Lower lobe of right lung (tissue), 2 donors: ENCODE measurements around the gene ATRX. TPM values are rescaled to one million over a fixed set of nuclear protein-coding genes. Genes with fewer than 3 reads are reported as not detected.

Source experiments
- ATAC-seq, 2 donors: fragments of 200-7000 bp; cut with Tn5 transposase; one replicate each; pipeline ENCODE4 v1.9.1; 2020 to 2022; ENCODE audit warnings: mild to moderate bottlenecking in 2 of 2, moderate library complexity in 2 of 2
- DNase-seq: peaks from one replicate; pipeline ENCODE4 v3.0.0-alpha.2; 2020
- H3K27ac ChIP-seq: fragments of 200-600 bp; one replicate; pipeline ENCODE4 v1.8.0; 2022
- H3K27me3 ChIP-seq: fragments of 200-600 bp; one replicate; pipeline ENCODE4 v1.8.0; 2022; ENCODE audit warnings: low read depth
- H3K36me3 ChIP-seq: fragments of 200-600 bp; one replicate; pipeline ENCODE4 v1.8.0; 2022; ENCODE audit warnings: mild to moderate bottlenecking
- H3K4me1 ChIP-seq: fragments of 200-600 bp; one replicate; pipeline ENCODE4 v1.8.0; 2022
- H3K4me3 ChIP-seq: fragments of 200-600 bp; one replicate; pipeline ENCODE4 v1.8.0; 2022; ENCODE audit warnings: mild to moderate bottlenecking
- H3K9me3 ChIP-seq: fragments of 200-600 bp; one replicate; pipeline ENCODE4 v1.8.0; 2022
- CTCF ChIP-seq: fragments of 200-600 bp; IDR thresholded peaks from one replicate; pipeline ENCODE4 v1.8.0; 2022; ENCODE audit warnings: antibody characterized with exemption, mild to moderate bottlenecking
- intact Hi-C: fragments of 100-400 bp; cut with DNase I; formaldehyde crosslinking; loops from one replicate; pipeline ENCODE4 v1.11.0; 2022
- total RNA-seq: library from RNA; stranded (reverse); fragmentation: NEBNext Ultra II Directional; extraction: Animal tissue kit (Norgen Biotek cat#: 25700); gene quantifications from one replicate; pipeline ENCODE4 v1.2.1, GENCODE V29; 2021
- donor health status: DM: no; HTN: yes; CAD: no; lungs with severe emphysema.

The ATRX gene
- total RNA-seq, 1 donor from 2014 or later: 88.8 TPM

- intact Hi-C loops: no loop called here
- H3K27me3 ChIP-seq: no peaks in the 10 kb centered on the region
- ATAC-seq (no peak), DNase-seq (no peak)
- no peaks in the 10 kb centered on the region for H3K36me3 ChIP-seq
- no peak for TF ChIP-seq CTCF
- no peaks in the 10 kb centered on the region for H3K4me1 ChIP-seq
- no peak overlapping the region for H3K27ac ChIP-seq
- no peak overlapping the region for H3K4me3 ChIP-seq
- H3K9me3 ChIP-seq: no peaks in the 10 kb centered on the region
Measured at GRCh38 chrX:77795124-77795523, 9.1 kb upstream of the ATRX start.

- DNase-seq (no peak), ATAC-seq (no peak)
- no peak overlapping the region for H3K4me3 ChIP-seq
Measured at GRCh38 chrX:77793946-77794345, 7.9 kb upstream of the ATRX start.

GRCh38 chrX:77788050-77788449 is 2.0 kb upstream of the ATRX start:
- H3K4me1 ChIP-seq: no peaks in the 10 kb centered on the region
- ATAC-seq (peak; percentile 42 to 69), DNase-seq (no peak)
- no peaks in the 10 kb centered on the region for H3K9me3 ChIP-seq
- no peak for TF ChIP-seq CTCF
- no peaks in the 10 kb centered on the region for H3K27me3 ChIP-seq
- no peaks in the 10 kb centered on the region for H3K36me3 ChIP-seq
- intact Hi-C loops: no loop called here
- no peak overlapping the region for H3K27ac ChIP-seq
- H3K4me3 ChIP-seq: peak overlapping the region; percentile 35

More at GRCh38 chrX:77793946-77794345, 7.9 kb upstream of the ATRX start:
- Histone ChIP-seq H3K27me3 (no peaks in the 10 kb centered on the region), H3K36me3 (no peaks in the 10 kb centered on the region), H3K27ac (no peak overlapping the region), H3K4me1 (no peaks in the 10 kb centered on the region), H3K9me3 (no peaks in the 10 kb centered on the region)
- no peak for TF ChIP-seq CTCF
- intact Hi-C loops: no loop called here

- intact Hi-C loops: no loop called here
- TF ChIP-seq CTCF: no peak
- Histone ChIP-seq H3K27ac (peak overlapping the region; percentile 90), H3K4me3 (peak overlapping the region; percentile 66), H3K9me3 (no peaks in the 10 kb centered on the region), H3K4me1 (no peaks in the 10 kb centered on the region), H3K36me3 (no peaks in the 10 kb centered on the region), H3K27me3 (no peaks in the 10 kb centered on the region)
- ATAC-seq (peak in 1 of 2 donors; percentile 2), DNase-seq (no peak)
Measured at GRCh38 chrX:77786365-77786680, 307 bp upstream of the ATRX start.

GRCh38 chrX:77779695-77780094 is 6.3 kb downstream of the ATRX start:
- DNase-seq (no peak), ATAC-seq (no peak)
- Histone ChIP-seq H3K27ac (no peak overlapping the region), H3K27me3 (no peaks in the 10 kb centered on the region), H3K36me3 (no peaks in the 10 kb centered on the region), H3K4me1 (no peaks in the 10 kb centered on the region), H3K4me3 (no peak overlapping the region), H3K9me3 (no peaks in the 10 kb centered on the region)
- TF ChIP-seq CTCF: no peak
- intact Hi-C loops: no loop called here

- DNase-seq: no peak
- no peak for ATAC-seq
- Histone ChIP-seq H3K4me1 (no peaks in the 10 kb centered on the region), H3K9me3 (no peaks in the 10 kb centered on the region), H3K4me3 (no peak overlapping the region), H3K27me3 (no peaks in the 10 kb centered on the region), H3K27ac (no peak overlapping the region), H3K36me3 (no peaks in the 10 kb centered on the region)
- intact Hi-C loops: no loop called here
- no peak for TF ChIP-seq CTCF
Measured at GRCh38 chrX:77776659-77777058, 9.4 kb downstream of the ATRX start.
